Activated CD4-positive, alpha-beta T cell treated with anti-CD3 and anti-CD28 coated beads, Interleukin-2, amount 50 U/mL, for 48 hours (primary cell): ENCODE data around the gene DAG1.
"Not testable (repeated sequence)": the region's sequence is repeated elsewhere in the genome, so short reads cannot be mapped to it uniquely, and the experiment has no call there.

ENCODE experiments used
- DNase-seq, 2 experiments: peaks; one replicate each; pipeline ENCODE4 v3.0.0-alpha.2; 2020

DAG1 gene

DNA sequence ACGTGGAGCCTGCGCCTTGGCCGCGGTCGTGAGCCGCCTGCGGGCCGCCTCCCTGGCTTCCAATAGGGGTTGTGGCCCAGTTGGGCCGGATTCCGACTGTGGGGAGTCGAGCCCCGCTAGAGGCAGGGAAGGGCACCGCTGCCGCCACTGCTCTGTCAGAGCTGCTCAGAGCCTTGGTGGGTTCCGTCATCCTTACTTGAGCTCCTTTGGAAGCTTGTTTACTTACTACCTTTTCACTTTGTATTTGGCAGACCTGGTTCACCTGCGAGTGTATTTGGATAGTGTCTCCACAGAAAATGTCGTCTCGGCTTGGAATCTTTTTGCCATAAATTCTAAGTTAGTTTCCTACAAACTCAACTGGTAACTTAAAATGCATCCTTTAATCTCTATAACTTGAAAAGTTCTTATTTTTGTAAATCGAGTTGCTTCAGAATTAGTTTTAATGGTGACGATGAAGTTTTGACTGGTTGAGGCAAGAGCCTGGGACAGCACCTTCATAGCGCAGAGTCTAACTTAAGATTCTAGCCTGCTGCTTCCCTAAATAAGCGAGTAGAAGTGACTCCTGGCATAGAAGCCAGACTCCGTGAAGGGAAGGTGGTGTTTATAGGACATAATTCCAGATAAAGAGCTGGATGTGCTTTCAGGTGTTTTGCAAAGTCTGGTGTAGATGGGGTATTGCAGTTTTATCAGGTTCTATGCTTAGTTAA lies 800 bp downstream of the DAG1 start:
- DNase-seq: no peak

- no peak for DNase-seq
These were observed 1.9 kb downstream of the DAG1 start for GRCh38 chr3:49471856-49472495.

DNA sequence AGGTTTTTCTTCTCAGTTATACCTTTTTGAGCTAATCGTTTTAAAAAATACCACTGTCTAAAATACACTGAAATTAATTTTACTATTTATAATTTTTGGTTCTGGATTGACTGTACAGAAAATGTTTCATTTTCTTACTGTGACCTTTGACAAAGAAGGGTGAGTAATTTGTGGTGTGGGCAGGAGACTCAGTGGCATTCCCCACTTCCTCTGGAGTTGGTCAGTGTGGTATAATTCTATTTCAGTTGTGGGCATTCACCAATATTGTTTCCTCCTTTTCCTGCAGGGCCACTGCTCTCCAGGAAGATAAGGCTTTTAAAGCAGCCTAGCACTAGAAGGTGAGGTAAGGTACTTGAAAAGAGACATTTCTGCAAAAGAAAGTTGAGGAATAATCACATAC lies 6.5 kb downstream of the DAG1 start:
- DNase-seq: peak; percentile 13 to 31

DNA sequence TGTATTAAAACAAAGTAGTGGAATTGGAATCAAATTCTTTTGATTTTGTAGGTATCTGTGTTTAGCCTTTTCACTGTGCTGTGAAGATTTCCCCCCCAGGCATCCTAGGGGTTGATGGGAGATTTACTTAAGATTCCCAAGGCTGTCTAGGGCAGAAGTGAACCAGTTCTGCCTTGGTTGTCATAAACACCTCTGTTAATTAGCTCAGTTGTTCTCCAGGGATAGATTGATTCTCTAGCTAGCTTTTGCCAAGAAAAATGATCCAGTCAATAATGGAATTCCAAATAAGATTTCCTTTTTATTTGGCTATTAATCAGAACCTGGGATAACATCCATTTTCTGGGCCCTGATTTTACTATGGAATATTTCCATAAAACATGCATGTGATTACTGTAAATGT lies 12.7 kb downstream of the DAG1 start:
- no peak for DNase-seq

GRCh38 chr3:49484471-49484870 lies 14.4 kb downstream of the DAG1 start:
- DNase-seq: no peak

DNA sequence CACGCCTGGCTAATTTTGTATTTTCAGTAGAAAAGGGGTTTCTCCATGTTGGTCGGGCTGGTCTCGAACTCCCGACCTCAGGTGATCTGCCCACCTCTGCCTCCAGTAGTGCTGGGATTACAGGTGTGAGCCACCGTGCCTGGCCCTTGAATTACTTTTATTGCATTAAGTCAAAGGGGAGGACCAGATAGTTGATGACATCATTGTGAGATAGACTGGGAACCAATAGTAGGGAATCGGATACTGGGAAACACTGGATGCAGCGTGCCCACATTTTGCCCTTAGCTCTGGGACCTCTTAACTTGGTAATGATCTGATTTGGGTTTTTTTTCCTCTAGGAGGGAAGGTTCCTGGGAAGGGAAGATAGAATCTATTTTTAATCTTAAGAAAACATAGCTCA lies 19.2 kb downstream of the DAG1 start:
- DNase-seq: no peak

DNA sequence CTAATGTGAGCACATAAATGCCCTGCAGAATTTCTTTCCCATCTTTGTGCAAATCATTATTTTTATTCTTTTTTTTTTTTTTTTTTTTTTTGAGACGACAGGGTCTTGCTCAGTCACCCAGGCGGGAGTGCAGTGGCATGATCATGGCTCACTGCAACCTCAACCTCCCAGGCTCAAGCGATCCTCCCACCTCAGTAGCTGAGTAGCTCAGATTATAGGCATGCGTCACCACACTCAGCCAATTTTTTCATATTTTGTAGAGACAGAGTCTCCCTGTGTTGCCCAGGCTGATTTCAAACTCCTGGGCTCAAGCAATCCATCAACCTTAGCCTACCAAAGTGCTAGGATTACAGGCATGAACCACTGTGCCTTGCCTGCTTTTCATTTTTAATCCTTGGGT lies 22.9 kb downstream of the DAG1 start:
- no peak for DNase-seq

- DNase-seq: no peak
These were observed 23.8 kb downstream of the DAG1 start for GRCh38 chr3:49493901-49494300.

- no peak for DNase-seq
These were observed 25.0 kb downstream of the DAG1 start for GRCh38 chr3:49495023-49495422.

GRCh38 chr3:49496845-49497244 lies 26.8 kb downstream of the DAG1 start:
- not testable (repeated sequence) for DNase-seq

- DNase-seq: no peak
These were observed 27.5 kb downstream of the DAG1 start for GRCh38 chr3:49497606-49498005.

- no peak for DNase-seq
These were observed 28.2 kb downstream of the DAG1 start for GRCh38 chr3:49498239-49498638.

DNA sequence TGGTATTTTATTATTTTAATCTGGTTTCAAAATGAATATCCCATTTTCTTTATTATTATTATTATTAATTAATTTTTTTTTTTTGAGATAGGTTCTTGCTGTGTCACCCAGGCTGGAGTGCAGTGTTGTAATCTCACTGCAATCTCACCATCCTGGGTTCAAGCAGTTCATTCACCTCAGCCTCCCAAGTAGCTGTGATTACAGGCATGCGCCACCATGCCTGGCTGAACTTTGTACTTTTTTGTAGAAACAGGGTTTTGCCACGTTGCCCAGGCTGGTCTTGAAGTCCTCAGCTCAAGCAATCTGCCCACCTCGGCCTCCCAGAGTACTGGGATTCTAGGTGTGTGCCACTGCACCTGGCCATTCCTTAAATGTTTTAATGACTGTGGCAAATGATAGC lies 28.6 kb downstream of the DAG1 start:
- no peak for DNase-seq

DNA sequence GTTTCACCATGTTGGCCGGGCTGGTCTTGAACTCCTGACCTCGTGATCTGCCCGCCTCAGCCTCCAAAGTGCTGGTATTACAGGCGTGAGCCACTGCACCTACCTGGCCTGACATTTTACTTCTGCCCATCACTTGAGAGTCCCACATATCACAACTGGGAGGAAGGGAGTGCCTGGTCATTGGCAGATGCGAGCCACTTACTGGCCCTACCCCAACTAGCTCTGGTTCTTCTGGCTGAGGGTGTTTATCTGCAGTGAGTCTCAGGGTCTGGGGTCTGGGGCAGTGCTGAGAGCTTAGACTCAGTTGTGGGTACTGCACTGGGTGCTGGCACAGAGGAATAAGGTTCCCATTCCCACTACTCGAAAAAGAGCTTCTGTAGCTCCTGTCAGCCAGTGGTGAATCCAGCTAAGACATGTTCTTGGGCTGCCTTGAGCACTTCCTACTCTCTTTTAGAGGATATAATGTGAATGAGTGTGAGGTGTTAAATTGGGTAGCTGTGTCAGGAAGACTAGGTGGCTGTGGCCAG lies 30.2 kb downstream of the DAG1 start:
- no peak for DNase-seq

DNA sequence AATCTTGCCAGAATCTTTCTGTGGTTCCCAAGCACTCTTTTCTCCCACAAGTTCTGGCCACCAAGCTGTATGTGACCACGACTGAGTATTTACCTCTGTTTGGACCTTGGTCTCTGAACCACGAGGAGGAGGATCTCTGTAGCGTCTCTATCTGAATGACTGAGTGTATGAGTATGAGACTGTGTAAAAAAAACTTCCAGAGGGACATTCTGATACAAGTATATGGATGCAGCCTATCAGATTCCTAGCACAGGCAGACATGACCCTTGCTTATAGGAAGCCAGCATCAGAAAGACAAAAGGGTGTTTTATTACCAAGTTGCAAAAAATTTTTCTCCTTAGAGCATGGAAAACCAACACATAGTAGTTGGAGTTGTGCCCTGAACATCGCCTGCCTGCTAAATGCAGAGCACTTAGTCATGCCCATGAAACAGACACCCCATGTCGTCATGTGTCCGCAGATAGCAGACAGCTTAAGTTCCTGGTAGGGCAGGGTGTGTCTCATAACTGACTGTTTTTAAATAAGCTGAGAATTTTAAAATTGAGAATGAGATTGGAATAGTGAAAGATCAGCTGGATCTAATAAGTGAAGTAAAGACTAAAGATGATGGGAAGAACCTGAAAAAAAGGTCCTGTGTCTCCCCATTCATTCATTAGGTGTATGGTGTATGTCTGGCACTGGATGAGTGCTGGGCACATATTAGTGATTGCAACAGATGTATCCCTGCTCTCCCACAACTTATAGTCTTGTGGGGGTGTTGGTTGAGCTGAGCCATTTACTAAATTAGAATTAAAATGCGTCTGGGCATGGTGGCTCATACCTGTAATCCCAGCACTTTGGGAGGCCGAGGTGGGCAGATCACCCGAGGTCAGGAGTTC lies 30.9 kb downstream of the DAG1 start:
- DNase-seq: no peak

GRCh38 chr3:49501842-49502241 lies 31.8 kb downstream of the DAG1 start:
- DNase-seq: no peak

GRCh38 chr3:49506906-49507305 lies 36.8 kb downstream of the DAG1 start:
- DNase-seq: no peak

DNA sequence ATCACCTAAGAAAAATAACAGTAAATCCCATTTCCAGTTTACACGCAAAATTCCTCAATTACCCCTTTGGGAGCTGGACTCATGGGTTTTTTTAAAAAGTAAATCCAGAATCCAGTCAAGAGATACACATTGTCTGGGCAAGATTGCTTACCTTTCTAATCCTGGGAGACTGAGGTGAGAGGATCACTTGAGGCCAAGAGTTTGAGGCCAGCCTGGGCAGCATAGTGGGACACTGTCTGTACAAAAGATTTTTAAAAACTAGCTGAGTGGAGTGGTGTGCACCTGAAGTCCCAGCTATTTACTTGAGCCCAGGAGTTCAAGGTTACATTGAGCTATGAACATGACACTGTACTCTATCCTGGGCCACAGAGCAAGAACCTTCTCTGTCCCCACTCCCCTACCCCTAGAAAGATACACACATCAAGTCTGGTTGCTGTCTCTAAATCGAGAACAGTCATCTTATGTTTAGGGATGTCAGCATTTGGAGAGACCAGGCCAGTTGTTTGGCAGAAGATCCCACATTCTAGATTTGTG lies 39.0 kb downstream of the DAG1 start:
- DNase-seq: no peak

DNA sequence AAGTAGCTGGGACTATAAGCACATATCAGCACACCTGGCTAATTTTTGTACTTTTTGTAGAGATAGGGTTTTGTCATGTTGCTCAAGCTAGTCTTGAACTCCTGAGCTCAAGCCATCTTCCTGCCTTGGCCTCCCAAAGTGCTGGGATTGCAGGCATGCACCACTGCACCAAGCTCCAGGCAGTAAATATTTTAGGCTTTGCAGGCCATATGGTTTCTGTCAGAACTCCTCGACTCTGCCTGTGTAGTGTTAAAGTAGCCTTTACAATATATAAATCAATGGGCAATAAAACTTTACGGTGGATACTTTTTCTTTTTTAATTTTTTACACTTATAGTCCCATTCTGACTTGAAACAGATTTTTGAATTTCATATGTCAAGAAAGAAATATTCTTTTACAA lies 41.6 kb downstream of the DAG1 start:
- no peak for DNase-seq

- no peak for DNase-seq
These were observed 42.8 kb downstream of the DAG1 start for GRCh38 chr3:49512781-49513355.

- no peak for DNase-seq
These were observed 43.5 kb downstream of the DAG1 start for GRCh38 chr3:49513494-49514124.

DNA sequence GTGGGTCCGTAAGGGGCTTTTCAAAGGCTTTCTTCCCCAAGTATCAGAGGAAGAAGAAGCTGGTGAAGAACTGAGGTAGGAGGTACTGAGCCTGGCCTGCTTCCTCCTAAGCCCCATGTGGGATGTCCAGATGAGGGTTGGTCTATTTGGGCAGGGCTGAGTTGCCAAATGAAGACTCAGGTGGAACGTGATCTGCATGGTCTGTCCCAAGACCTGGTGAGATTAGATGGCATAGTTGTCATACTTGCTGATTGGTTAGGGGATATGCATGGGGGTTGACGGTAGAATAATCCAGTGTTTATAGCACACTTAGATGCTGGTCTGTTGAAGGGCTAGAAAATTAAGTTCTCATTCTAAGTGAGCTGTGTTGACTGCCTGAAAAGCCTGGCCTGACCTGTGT lies 47.9 kb downstream of the DAG1 start:
- DNase-seq: no peak

GRCh38 chr3:49518441-49518840 lies 48.4 kb downstream of the DAG1 start:
- no peak for DNase-seq
